GM10266 (cell line): Measurements from ENCODE around the gene LZTR1.

ENCODE experiments used
- DNase-seq: peaks from one replicate; pipeline ENCODE4 v3.0.0; 2012; ENCODE audit errors: extremely low spot score
- CTCF ChIP-seq: IDR thresholded peaks from 2 replicates; pipeline ENCODE4 v1.5.1; 2012; ENCODE audit warnings: mild to moderate bottlenecking, low read depth; ENCODE audit not compliant: control insufficient read depth, insufficient read depth; ENCODE audit errors: missing control alignments

The LZTR1 gene

GRCh38 chr22:20994902-20995241, 12.8 kb downstream of the LZTR1 start:
- no peak for DNase-seq
- TF ChIP-seq CTCF: no peak

- TF ChIP-seq CTCF: no peak
- DNase-seq: no peak
Observed at GRCh38 chr22:20995329-20996030, 13.4 kb downstream of the LZTR1 start.

GRCh38 chr22:20996031-20996410, 13.9 kb downstream of the LZTR1 start:
- no peak for TF ChIP-seq CTCF
- no peak for DNase-seq

GRCh38 chr22:20996598-20997535, 14.8 kb downstream of the LZTR1 start:
- TF ChIP-seq CTCF: no peak
- DNase-seq: no peak

GRCh38 chr22:20997536-20998257, 15.6 kb downstream of the LZTR1 start:
- DNase-seq: no peak
- TF ChIP-seq CTCF: no peak

GRCh38 chr22:20998411-20999336, 16.6 kb downstream of the LZTR1 start:
- DNase-seq: no peak

More at GRCh38 chr22:20998411-20999336, 16.6 kb downstream of the LZTR1 start:
- no peak for TF ChIP-seq CTCF
